ENCODE measurements around the gene PTGR3. TPM values are rescaled to one million over a fixed set of nuclear protein-coding genes. Genes with fewer than 3 reads are reported as not detected.

The PTGR3 gene
- total and polyA plus RNA-seq, 2 of the 8 experiments (the other 6 are each of a cell fraction or from before 2014, with no cell fraction given): 2.0 to 3.6 TPM

GRCh38 chr18:75162467-75162866, 46.5 kb downstream of the PTGR3 start (continued):
- TF ChIP-seq SIN3A (conservative IDR thresholded peaks at IDR 0.05 in 1 of 2, IDR thresholded peaks at IDR 0.05 in 1 of 2; ENCODE audit: low read depth in 1 of 2, low read length in 2 of 2): no peak
- TF ChIP-seq CTCF (IDR thresholded peaks at IDR 0.05; ENCODE audit: control extremely low read depth in 1 of 3, insufficient read depth in 1 of 3, low read depth in 1 of 3, low read length in 3 of 3): no peak
- no peak for TF ChIP-seq SIRT6 (IDR thresholded peaks at IDR 0.05; ENCODE audit: low read length)

Data from H1 (cell line).